ENCODE results near the gene CHRNB4. TPM values are rescaled to one million over a fixed set of nuclear protein-coding genes. Genes with fewer than 3 reads are reported as not detected.

CHRNB4 gene
- total RNA-seq, 1 donor from 2014 or later, result not detected

DNA sequence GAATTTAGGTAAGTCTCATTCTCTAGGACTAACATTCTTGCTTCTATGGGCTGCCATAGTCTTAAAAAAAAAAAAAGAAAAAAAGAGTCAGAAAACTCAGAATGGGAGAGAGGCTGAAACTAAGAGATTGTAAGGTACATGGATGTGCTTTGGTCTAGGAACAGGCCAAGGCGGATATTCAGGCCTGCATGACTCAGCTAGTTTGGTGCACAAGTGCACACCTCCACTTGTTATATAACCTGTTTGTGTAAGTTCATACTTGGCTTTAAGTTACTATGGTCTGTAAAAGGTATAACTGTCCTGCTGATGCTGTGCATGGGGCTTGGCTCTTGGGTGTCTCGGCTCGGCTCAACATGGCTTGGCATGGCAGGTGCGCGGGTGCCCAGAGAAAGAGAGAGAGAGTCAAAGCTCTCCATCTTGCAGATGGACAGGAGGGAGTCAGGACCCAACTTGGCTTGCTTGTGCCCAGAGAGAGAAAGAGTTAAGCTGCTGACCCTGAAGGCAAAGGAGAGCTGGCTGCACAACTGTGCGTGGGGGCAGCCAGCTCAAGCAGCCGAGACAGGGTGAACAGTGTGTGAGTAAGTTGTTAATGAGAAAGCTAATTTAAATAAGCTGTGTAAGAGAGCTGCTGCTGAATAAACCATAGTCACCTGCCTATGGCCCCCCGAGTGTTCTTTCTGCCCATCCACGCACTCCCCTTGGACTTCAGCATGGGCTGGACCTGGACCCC, 31.4 kb upstream of the CHRNB4 start:
- TF ChIP-seq, protein P1, sequence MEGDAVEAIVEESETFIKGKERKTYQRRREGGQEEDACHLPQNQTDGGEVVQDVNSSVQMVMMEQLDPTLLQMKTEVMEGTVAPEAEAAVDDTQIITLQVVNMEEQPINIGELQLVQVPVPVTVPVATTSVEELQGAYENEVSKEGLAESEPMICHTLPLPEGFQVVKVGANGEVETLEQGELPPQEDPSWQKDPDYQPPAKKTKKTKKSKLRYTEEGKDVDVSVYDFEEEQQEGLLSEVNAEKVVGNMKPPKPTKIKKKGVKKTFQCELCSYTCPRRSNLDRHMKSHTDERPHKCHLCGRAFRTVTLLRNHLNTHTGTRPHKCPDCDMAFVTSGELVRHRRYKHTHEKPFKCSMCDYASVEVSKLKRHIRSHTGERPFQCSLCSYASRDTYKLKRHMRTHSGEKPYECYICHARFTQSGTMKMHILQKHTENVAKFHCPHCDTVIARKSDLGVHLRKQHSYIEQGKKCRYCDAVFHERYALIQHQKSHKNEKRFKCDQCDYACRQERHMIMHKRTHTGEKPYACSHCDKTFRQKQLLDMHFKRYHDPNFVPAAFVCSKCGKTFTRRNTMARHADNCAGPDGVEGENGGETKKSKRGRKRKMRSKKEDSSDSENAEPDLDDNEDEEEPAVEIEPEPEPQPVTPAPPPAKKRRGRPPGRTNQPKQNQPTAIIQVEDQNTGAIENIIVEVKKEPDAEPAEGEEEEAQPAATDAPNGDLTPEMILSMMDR (IDR thresholded peaks at IDR 0.05), result no peak
- intact Hi-C loops (cut with micrococcal nuclease), result no loop called here
- Mint-ChIP-seq H3K27ac (no peak overlapping the region), H3K4me3 (no peak overlapping the region), H3K27me3 (peaks cover 6% of the 10 kb centered on the region), H3K9me3 (no peaks in the 10 kb centered on the region), H3K36me3 (ENCODE audit: low read depth) (no peaks in the 10 kb centered on the region), H3K4me1 (no peaks in the 10 kb centered on the region)
- DNase-seq, result no peak
- ChIA-PET POLR2A (no interaction called here), CTCF (no interaction called here)
- no peak for ATAC-seq (ENCODE audit: low read depth)

GRCh38 chr15:78671626-78672211, 30.7 kb upstream of the CHRNB4 start:
- CTCF ChIA-PET, result no interaction called here
- intact Hi-C loops (cut with micrococcal nuclease), result no loop called here
- POLR2A ChIA-PET, result no interaction called here
- Mint-ChIP-seq H3K4me1 (no peaks in the 10 kb centered on the region), H3K36me3 (ENCODE audit: low read depth) (no peaks in the 10 kb centered on the region), H3K9me3 (no peaks in the 10 kb centered on the region), H3K4me3 (no peak overlapping the region), H3K27me3 (peaks cover 8% of the 10 kb centered on the region), H3K27ac (no peak overlapping the region)
- TF ChIP-seq, protein P1 (IDR thresholded peaks at IDR 0.05), result no peak
- ATAC-seq (ENCODE audit: low read depth), result no peak
- no peak for DNase-seq

- intact Hi-C loops (cut with micrococcal nuclease), result no loop called here
- CTCF ChIA-PET, result no interaction called here
Measured at GRCh38 chr15:78668987-78669386, 28.0 kb upstream of the CHRNB4 start.

DNA sequence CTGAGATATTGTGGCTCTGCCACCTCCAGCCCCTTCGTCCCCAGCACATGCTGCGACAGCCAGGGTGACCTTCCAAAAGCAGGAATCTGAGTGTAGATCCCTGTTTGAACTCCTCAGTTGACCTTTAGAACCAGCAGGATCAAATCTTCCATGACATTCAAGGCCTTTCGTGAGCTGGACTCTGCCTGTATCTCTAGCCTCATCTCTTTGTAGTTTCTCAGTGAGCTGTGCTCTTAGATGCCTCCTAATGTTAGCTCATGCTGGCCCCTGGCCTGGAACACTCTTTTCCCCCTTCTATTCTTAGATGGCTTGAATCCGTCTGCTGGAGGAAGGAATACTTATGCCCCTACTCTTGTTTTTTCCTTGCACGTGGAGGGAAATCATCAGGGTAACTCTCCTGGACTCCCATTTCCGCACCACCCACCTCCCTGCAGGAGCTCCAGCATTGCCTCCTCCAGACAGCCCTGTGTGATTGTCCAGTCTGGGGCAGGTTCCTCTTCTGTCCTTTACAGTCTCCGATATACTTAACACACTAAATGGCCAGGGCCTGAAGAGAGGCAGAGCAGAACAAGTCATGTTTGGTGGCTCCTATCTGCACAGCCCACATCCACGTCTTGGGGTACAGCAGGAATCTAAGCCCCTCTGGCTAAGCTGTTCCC, 26.7 kb upstream of the CHRNB4 start:
- ChIA-PET POLR2A (no interaction called here), CTCF (no interaction called here)
- H3K4me1 Mint-ChIP-seq, result no peaks in the 10 kb centered on the region
- ATAC-seq (ENCODE audit: low read depth), result no peak
- TF ChIP-seq, protein P1 (IDR thresholded peaks at IDR 0.05), result no peak
- H3K27ac Mint-ChIP-seq, result no peak overlapping the region
- H3K4me3 Mint-ChIP-seq, result no peak overlapping the region
- intact Hi-C loops (cut with micrococcal nuclease), result no loop called here
- H3K9me3 Mint-ChIP-seq, result no peaks in the 10 kb centered on the region
- H3K36me3 Mint-ChIP-seq (ENCODE audit: low read depth), result no peaks in the 10 kb centered on the region
- H3K27me3 Mint-ChIP-seq, result peaks cover 8% of the 10 kb centered on the region
- no peak for DNase-seq

More at GRCh38 chr15:78668987-78669386, 28.0 kb upstream of the CHRNB4 start:
- TF ChIP-seq, protein P1 (IDR thresholded peaks at IDR 0.05), result no peak
- POLR2A ChIA-PET, result no interaction called here
- H3K27ac Mint-ChIP-seq, result no peak overlapping the region
- no peak for DNase-seq
- no peaks in the 10 kb centered on the region for H3K9me3 Mint-ChIP-seq
- H3K36me3 Mint-ChIP-seq (ENCODE audit: low read depth), result no peaks in the 10 kb centered on the region
- no peak overlapping the region for H3K4me3 Mint-ChIP-seq
- peaks cover 8% of the 10 kb centered on the region for H3K27me3 Mint-ChIP-seq
- no peaks in the 10 kb centered on the region for H3K4me1 Mint-ChIP-seq
- ATAC-seq (ENCODE audit: low read depth), result no peak

DNA sequence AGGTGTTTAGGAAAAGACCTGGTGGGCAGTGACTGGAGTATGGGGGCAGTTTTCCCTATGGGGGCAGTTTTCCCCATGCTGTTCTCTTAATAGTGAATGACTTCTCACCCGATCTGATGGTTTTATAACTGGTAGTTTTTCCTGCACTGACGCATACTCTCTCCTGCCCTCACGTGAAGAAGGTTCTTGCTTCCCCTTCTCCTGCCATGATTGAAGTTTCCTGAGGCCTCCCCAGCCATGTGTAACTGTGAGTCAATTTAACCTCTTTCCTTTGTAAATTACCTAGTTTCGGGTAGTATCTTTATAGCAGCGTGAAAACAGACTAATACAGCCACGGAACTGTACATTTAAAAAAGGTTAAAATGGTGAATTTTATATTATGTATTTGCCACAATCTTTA, 25.0 kb upstream of the CHRNB4 start:
- intact Hi-C loops (cut with micrococcal nuclease), result no loop called here
- Mint-ChIP-seq H3K4me3 (no peak overlapping the region), H3K27ac (no peak overlapping the region), H3K27me3 (peaks cover 8% of the 10 kb centered on the region), H3K36me3 (ENCODE audit: low read depth) (no peaks in the 10 kb centered on the region), H3K4me1 (no peaks in the 10 kb centered on the region), H3K9me3 (no peaks in the 10 kb centered on the region)
- ChIA-PET CTCF (no interaction called here), POLR2A (no interaction called here)
- no peak for DNase-seq
- ATAC-seq (ENCODE audit: low read depth), result no peak
- TF ChIP-seq, protein P1 (IDR thresholded peaks at IDR 0.05), result no peak
